ENCODE results near the gene NUTF2. TPM values are rescaled to one million over a fixed set of nuclear protein-coding genes. Genes with fewer than 3 reads are reported as not detected.
A peak's percentile ranks its signal among the peaks of the same experiment; 100 is the strongest.

NUTF2 gene
- total RNA-seq, 1 donor = 203 TPM

- H3K4me2 ChIP-seq (ENCODE audit: insufficient read depth, low read length) = no peak overlapping the region
- no peak overlapping the region for H2AFZ ChIP-seq (ENCODE audit: low read length)
- no peaks in the 10 kb centered on the region for H3K4me1 ChIP-seq (ENCODE audit: insufficient read depth, low read length)
- H3K27me3 ChIP-seq (ENCODE audit: insufficient read depth, low read length) = no peaks in the 10 kb centered on the region
- TF ChIP-seq CTCF (IDR thresholded peaks at IDR 0.05; ENCODE audit: extremely low read depth, low read depth, low read length) = no peak
- peaks cover 20% of the 10 kb centered on the region for H4K20me1 ChIP-seq (ENCODE audit: insufficient read depth, low read length)
- H3K36me3 ChIP-seq (ENCODE audit: insufficient read depth, low read length) = no peaks in the 10 kb centered on the region
- peaks cover 55% of the 10 kb centered on the region for H3K79me2 ChIP-seq (ENCODE audit: insufficient read depth, low read length)
- H3K27ac ChIP-seq (ENCODE audit: low read depth, low read length) = no peak overlapping the region
- H3K4me3 ChIP-seq (ENCODE audit: insufficient read depth, low read length) = no peak overlapping the region
- H3K9me3 ChIP-seq (ENCODE audit: low read depth, low read length) = no peaks in the 10 kb centered on the region
- DNase-seq (ENCODE audit: insufficient read length, low spot score, missing footprints) = peak; percentile 39
Observed at GRCh38 chr16:67902831-67903230, 56.1 kb downstream of the NUTF2 start.

- H2AFZ ChIP-seq (ENCODE audit: low read length) = no peak overlapping the region
- H3K4me2 ChIP-seq (ENCODE audit: insufficient read depth, low read length) = no peak overlapping the region
- DNase-seq (ENCODE audit: insufficient read length, low spot score, missing footprints) = peak; percentile 58
- H3K79me2 ChIP-seq (ENCODE audit: insufficient read depth, low read length) = peaks cover 34% of the 10 kb centered on the region
- H3K36me3 ChIP-seq (ENCODE audit: insufficient read depth, low read length) = peaks cover 18% of the 10 kb centered on the region
- TF ChIP-seq CTCF (IDR thresholded peaks at IDR 0.05; ENCODE audit: extremely low read depth, low read depth, low read length) = no peak
- H3K4me3 ChIP-seq (ENCODE audit: insufficient read depth, low read length) = no peak overlapping the region
- H3K4me1 ChIP-seq (ENCODE audit: insufficient read depth, low read length) = no peaks in the 10 kb centered on the region
- no peak overlapping the region for H3K27ac ChIP-seq (ENCODE audit: low read depth, low read length)
- H4K20me1 ChIP-seq (ENCODE audit: insufficient read depth, low read length) = peaks cover 15% of the 10 kb centered on the region
- no peaks in the 10 kb centered on the region for H3K27me3 ChIP-seq (ENCODE audit: insufficient read depth, low read length)
- H3K9me3 ChIP-seq (ENCODE audit: low read depth, low read length) = no peaks in the 10 kb centered on the region
Observed at GRCh38 chr16:67907397-67908180, 60.9 kb downstream of the NUTF2 start.

GRCh38 chr16:67909056-67909742 lies 62.5 kb downstream of the NUTF2 start:
- H4K20me1 ChIP-seq (ENCODE audit: insufficient read depth, low read length) = peaks cover 12% of the 10 kb centered on the region
- H3K4me1 ChIP-seq (ENCODE audit: insufficient read depth, low read length) = no peaks in the 10 kb centered on the region
- peaks cover 24% of the 10 kb centered on the region for H3K79me2 ChIP-seq (ENCODE audit: insufficient read depth, low read length)
- no peak overlapping the region for H3K4me3 ChIP-seq (ENCODE audit: insufficient read depth, low read length)
- no peak overlapping the region for H3K4me2 ChIP-seq (ENCODE audit: insufficient read depth, low read length)
- H3K27ac ChIP-seq (ENCODE audit: low read depth, low read length) = no peak overlapping the region
- peak; percentile 62 for DNase-seq (ENCODE audit: insufficient read length, low spot score, missing footprints)
- H2AFZ ChIP-seq (ENCODE audit: low read length) = no peak overlapping the region
- peaks cover 18% of the 10 kb centered on the region for H3K36me3 ChIP-seq (ENCODE audit: insufficient read depth, low read length)
- no peaks in the 10 kb centered on the region for H3K27me3 ChIP-seq (ENCODE audit: insufficient read depth, low read length)
- no peak for TF ChIP-seq CTCF (IDR thresholded peaks at IDR 0.05; ENCODE audit: extremely low read depth, low read depth, low read length)
- H3K9me3 ChIP-seq (ENCODE audit: low read depth, low read length) = no peaks in the 10 kb centered on the region

GRCh38 chr16:67910158-67910557 lies 63.4 kb downstream of the NUTF2 start:
- H3K4me2 ChIP-seq (ENCODE audit: insufficient read depth, low read length) = no peak overlapping the region
- H3K4me3 ChIP-seq (ENCODE audit: insufficient read depth, low read length) = no peak overlapping the region
- DNase-seq (ENCODE audit: insufficient read length, low spot score, missing footprints) = peak; percentile 59
- TF ChIP-seq CTCF (IDR thresholded peaks at IDR 0.05; ENCODE audit: extremely low read depth, low read depth, low read length) = no peak
- peaks cover 15% of the 10 kb centered on the region for H4K20me1 ChIP-seq (ENCODE audit: insufficient read depth, low read length)
- no peaks in the 10 kb centered on the region for H3K27me3 ChIP-seq (ENCODE audit: insufficient read depth, low read length)
- H3K79me2 ChIP-seq (ENCODE audit: insufficient read depth, low read length) = peaks cover 24% of the 10 kb centered on the region
- no peaks in the 10 kb centered on the region for H3K4me1 ChIP-seq (ENCODE audit: insufficient read depth, low read length)
- peaks cover 18% of the 10 kb centered on the region for H3K36me3 ChIP-seq (ENCODE audit: insufficient read depth, low read length)
- no peak overlapping the region for H2AFZ ChIP-seq (ENCODE audit: low read length)
- no peaks in the 10 kb centered on the region for H3K9me3 ChIP-seq (ENCODE audit: low read depth, low read length)
- H3K27ac ChIP-seq (ENCODE audit: low read depth, low read length) = no peak overlapping the region

Measured in osteoblast (primary cell).